Measurements from ENCODE around the gene DCK. TPM values are rescaled to one million over a fixed set of nuclear protein-coding genes. Genes with fewer than 3 reads are reported as not detected.

Gene DCK
- 7.0 and 14.4 TPM in 2 replicates for total RNA-seq (2012; rRNA removed)
- 5.9 and 8.9 TPM in 2 replicates for polyA plus RNA-seq (2012; rRNA removed)
- 0.92 and 1.5 TPM in 2 replicates for polyA plus RNA-seq (2012; cell fraction: cytosol; rRNA removed)
- polyA plus RNA-seq (2012; cell fraction: nucleus; rRNA removed; ENCODE audit: low replicate concordance) = 1.2 and 3.3 TPM in 2 replicates
- percentile 61 among the genes with signal in this experiment for Bru-seq, nascent RNA
- BruChase-seq, experiment 1, labeled RNA remaining after a 6-hour chase = percentile 58 among the genes with signal in this experiment
- percentile 60 among the genes with signal in this experiment for BruChase-seq, experiment 2, labeled RNA remaining after a 2-hour chase
- long read RNA-seq, transcript DCK-201 (7 exons, 2,716 nt) = major isoform, 40 of 47 reads
- long read RNA-seq, partial matches to known transcripts = 3 of 47 reads
- long read RNA-seq, other reads (novel, unspliced or antisense) = 3 of 47 reads

DNA sequence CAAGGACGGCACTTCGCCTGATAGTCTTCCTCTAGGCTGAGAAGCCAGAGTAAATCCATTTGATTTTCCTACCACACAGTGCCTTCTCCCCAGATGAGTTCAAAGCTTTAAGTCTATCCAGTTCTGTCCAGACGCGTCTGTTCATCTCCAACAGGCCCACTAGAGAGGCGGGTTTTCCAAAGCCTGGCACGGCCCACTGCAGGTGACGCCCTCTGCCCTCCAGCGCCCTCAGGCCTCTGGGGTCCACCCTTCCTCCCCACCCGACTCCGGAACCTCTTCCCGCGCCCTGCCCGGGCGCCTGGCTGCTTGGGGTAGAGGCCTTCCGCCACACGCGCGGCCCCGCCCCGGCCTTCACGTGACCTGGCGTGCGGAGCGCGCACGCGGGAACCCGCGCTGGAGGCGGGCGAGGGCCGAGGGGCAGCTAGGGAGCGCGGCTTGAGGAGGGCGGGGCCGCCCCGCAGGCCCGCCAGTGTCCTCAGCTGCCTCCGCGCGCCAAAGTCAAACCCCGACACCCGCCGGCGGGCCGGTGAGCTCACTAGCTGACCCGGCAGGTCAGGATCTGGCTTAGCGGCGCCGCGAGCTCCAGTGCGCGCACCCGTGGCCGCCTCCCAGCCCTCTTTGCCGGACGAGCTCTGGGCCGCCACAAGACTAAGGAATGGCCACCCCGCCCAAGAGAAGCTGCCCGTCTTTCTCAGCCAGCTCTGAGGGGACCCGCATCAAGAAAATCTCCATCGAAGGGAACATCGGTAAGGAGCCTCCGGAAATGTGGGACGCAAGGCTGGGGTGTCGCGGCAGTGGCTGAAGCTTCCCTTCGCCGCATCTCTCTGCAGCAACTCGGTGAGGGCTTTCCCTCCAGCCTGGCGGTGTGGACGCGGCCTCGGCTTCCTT lies at the start of gene DCK:
Gene DCK (plus strand): TSS at position 469 of the 888 bp plus-strand sequence. CDS start 187 bp downstream, at position 656.
- peak within 1 kb of the TSS; percentile 92 for H4K5ac ChIP-seq (ENCODE audit: low read depth, low read length)
- peak within 1 kb of the TSS; percentile 94 for H3K27ac ChIP-seq (ENCODE audit: insufficient read depth, low read length)
- no peaks in the 10 kb centered on the region for H4K20me1 ChIP-seq (ENCODE audit: insufficient read depth, low read length)
- peak within 1 kb of the TSS; percentile 92 for H2AFZ ChIP-seq (replicated peaks; ENCODE audit: low read length, poor library complexity)
- dilution Hi-C loops (cut with HindIII; ENCODE audit: low sequenced_read_pairs, unreplicated experiment) (no loop called here), in situ Hi-C loops (cut with MboI; ENCODE audit: low sequenced_read_pairs) (loop anchor here (10.0 kb wide), 1 partner anchor 159 kb away; the partner anchor contains the start of gene GRSF1), intact Hi-C loops (cut with micrococcal nuclease) (loop anchor here (5.0 to 10.0 kb wide), 3 partner anchors 91 to 191 kb away; partner anchors contain the start of genes GRSF1 and MOB1B)
- no peak within 1 kb of the TSS for H2BK20ac ChIP-seq (ENCODE audit: low read depth, low read length)
- H3K9me1 ChIP-seq (ENCODE audit: insufficient read depth, low read length) = peaks cover 4% of the 10 kb centered on the region; the same call in 1 of the 2 replicates
- H2BK120ac ChIP-seq (ENCODE audit: low read depth, low read length) = peak within 1 kb of the TSS; percentile 60; the same call in 1 of the 2 replicates
- peak within 1 kb of the TSS; percentile 83 for H4K91ac ChIP-seq (ENCODE audit: insufficient read depth, low read depth, low read length)
- H3K36me3 ChIP-seq (ENCODE audit: control insufficient read depth, insufficient read depth, low read length) = no peaks in the 10 kb centered on the region; the same call in 1 of the 2 replicates
- peak within 1 kb of the TSS; percentile 93 for H3K4me2 ChIP-seq (ENCODE audit: low read depth, low read length)
- peak within 1 kb of the TSS; percentile 83 for H3K56ac ChIP-seq (ENCODE audit: extremely low read depth, insufficient read depth, low read length)
- H3K27me3 ChIP-seq (ENCODE audit: control insufficient read depth, insufficient read depth, low read length) = no peaks in the 10 kb centered on the region
- WGBS, 2 experiments (ENCODE audit: extremely low coverage in 2 of 2, insufficient read length in 1 of 2) = 0% methylated on average over 45 of the region's 74 CpGs; no CpG with 5 or more reads in 1 of the 2 experiments
- H3K18ac ChIP-seq (ENCODE audit: low read depth, low read length) = peak within 1 kb of the TSS; percentile 79
- H3K9me3 ChIP-seq (ENCODE audit: control insufficient read depth, insufficient read depth, low read length) = no peaks in the 10 kb centered on the region
- peak within 1 kb of the TSS; percentile 92 for H2AK5ac ChIP-seq (ENCODE audit: low read depth, low read length)
- peak within 1 kb of the TSS; percentile 92 for H3K9ac ChIP-seq (ENCODE audit: low read depth, low read length)
- H2BK15ac ChIP-seq (ENCODE audit: low read depth, low read length) = no peak within 1 kb of the TSS
- peak within 1 kb of the TSS; percentile 88 for H2BK5ac ChIP-seq (ENCODE audit: low read depth, low read length, poor library complexity, severe bottlenecking)
- peak within 1 kb of the TSS; percentile 86 for H3K4ac ChIP-seq (ENCODE audit: low read depth, low read length)
- peak within 1 kb of the TSS; percentile 79 for H3K23ac ChIP-seq (ENCODE audit: low read depth, low read length)
- peaks cover 13 to 52% of the 10 kb centered on the region in 2 experiments for H3K79me1 ChIP-seq (ENCODE audit: low read depth in 1 of 2, low read length in 2 of 2)
- H3K14ac ChIP-seq (replicated peaks; ENCODE audit: low read depth, low read length) = peak within 1 kb of the TSS; percentile 86
- no TSS peak for BruUV-seq (replicated peaks)
- peaks cover 5% of the 10 kb centered on the region for H3K4me1 ChIP-seq (ENCODE audit: control insufficient read depth, insufficient read depth, low read length)
- H2AK9ac ChIP-seq (replicated peaks; ENCODE audit: low read depth, low read length, poor library complexity) = peak within 1 kb of the TSS; percentile 85
- peak; percentile 90 for DNase-seq
- ChIA-PET CTCF (interaction anchor here (0.8 to 1.7 kb wide), 4 partner anchors 15 to 173 kb away, joined by 3 to 4 read pairs (median 4); no protein-coding TSS in a partner anchor), POLR2A (ENCODE audit: unreplicated experiment) (no interaction called here)
- ATAC-seq (ENCODE audit: low read depth) = peak; percentile 95
- H4K8ac ChIP-seq (ENCODE audit: low read depth in 2 of 2, low read length in 2 of 2) = peak within 1 kb of the TSS; percentile 91 to 96
- H3K4me3 ChIP-seq (ENCODE audit: insufficient read depth, low read depth, low read length) = peak within 1 kb of the TSS; percentile 87
- TF ChIP-seq CEBPB (IDR thresholded peaks at IDR 0.05; ENCODE audit: low read depth, low read length) (no peak), BHLHE40 (IDR thresholded peaks at IDR 0.05; ENCODE audit: low read depth, low read length) (peak; percentile 96), CHD1 (IDR thresholded peaks at IDR 0.05; ENCODE audit: low read depth, low read length) (no peak), MAFK (IDR thresholded peaks at IDR 0.05; ENCODE audit: low read depth, low read length) (no peak), RCOR1 (IDR thresholded peaks at IDR 0.05; ENCODE audit: insufficient replicate concordance, low read length) (no peak), RFX5 (IDR thresholded peaks at IDR 0.05; ENCODE audit: low read depth, low read length) (no peak), MAZ (IDR thresholded peaks at IDR 0.05; ENCODE audit: borderline replicate concordance, low read depth, low read length) (peak; percentile 84; the same call in 1 of the 2 replicates)
- TF ChIP-seq, protein P1, sequence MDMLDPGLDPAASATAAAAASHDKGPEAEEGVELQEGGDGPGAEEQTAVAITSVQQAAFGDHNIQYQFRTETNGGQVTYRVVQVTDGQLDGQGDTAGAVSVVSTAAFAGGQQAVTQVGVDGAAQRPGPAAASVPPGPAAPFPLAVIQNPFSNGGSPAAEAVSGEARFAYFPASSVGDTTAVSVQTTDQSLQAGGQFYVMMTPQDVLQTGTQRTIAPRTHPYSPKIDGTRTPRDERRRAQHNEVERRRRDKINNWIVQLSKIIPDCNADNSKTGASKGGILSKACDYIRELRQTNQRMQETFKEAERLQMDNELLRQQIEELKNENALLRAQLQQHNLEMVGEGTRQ (IDR thresholded peaks at IDR 0.05; ENCODE audit: low read depth, low read length) = peak; percentile 98
- TF ChIP-seq, protein P2, sequence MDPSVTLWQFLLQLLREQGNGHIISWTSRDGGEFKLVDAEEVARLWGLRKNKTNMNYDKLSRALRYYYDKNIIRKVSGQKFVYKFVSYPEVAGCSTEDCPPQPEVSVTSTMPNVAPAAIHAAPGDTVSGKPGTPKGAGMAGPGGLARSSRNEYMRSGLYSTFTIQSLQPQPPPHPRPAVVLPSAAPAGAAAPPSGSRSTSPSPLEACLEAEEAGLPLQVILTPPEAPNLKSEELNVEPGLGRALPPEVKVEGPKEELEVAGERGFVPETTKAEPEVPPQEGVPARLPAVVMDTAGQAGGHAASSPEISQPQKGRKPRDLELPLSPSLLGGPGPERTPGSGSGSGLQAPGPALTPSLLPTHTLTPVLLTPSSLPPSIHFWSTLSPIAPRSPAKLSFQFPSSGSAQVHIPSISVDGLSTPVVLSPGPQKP (IDR thresholded peaks at IDR 0.05; ENCODE audit: borderline replicate concordance, low read depth, low read length) = no peak
- TF ChIP-seq, protein P3, sequence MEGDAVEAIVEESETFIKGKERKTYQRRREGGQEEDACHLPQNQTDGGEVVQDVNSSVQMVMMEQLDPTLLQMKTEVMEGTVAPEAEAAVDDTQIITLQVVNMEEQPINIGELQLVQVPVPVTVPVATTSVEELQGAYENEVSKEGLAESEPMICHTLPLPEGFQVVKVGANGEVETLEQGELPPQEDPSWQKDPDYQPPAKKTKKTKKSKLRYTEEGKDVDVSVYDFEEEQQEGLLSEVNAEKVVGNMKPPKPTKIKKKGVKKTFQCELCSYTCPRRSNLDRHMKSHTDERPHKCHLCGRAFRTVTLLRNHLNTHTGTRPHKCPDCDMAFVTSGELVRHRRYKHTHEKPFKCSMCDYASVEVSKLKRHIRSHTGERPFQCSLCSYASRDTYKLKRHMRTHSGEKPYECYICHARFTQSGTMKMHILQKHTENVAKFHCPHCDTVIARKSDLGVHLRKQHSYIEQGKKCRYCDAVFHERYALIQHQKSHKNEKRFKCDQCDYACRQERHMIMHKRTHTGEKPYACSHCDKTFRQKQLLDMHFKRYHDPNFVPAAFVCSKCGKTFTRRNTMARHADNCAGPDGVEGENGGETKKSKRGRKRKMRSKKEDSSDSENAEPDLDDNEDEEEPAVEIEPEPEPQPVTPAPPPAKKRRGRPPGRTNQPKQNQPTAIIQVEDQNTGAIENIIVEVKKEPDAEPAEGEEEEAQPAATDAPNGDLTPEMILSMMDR (conservative IDR thresholded peaks at IDR 0.05; ENCODE audit: low read depth, low read length) = no peak
